Testis (tissue), 2 donors: ENCODE results near the gene PAPOLG.

ENCODE experiments used
- POLR2A ChIP-seq: fragments of 450-650 bp; IDR thresholded peaks from one replicate; pipeline ENCODE4 v1.6.1; 2017; ENCODE audit warnings: antibody characterized with exemption, mild to moderate bottlenecking, moderate library complexity
- TF ChIP-seq, protein P1 (sequence below), 3 experiments: fragments of 450-650 bp in 2 of 3; fragments of 200-600 bp in 1 of 3; sonication (generic) in 1 of 3; IDR thresholded peaks; one replicate each; pipeline ENCODE4 v1.5.1; 2016 to 2019; ENCODE audit warnings: antibody characterized with exemption in 3 of 3, mild to moderate bottlenecking in 2 of 3, moderate library complexity in 1 of 3

GRCh38 chr2:60766283-60766682, 10.2 kb downstream of the PAPOLG start:
- TF ChIP-seq POLR2A = no peak
- TF ChIP-seq, protein P1, sequence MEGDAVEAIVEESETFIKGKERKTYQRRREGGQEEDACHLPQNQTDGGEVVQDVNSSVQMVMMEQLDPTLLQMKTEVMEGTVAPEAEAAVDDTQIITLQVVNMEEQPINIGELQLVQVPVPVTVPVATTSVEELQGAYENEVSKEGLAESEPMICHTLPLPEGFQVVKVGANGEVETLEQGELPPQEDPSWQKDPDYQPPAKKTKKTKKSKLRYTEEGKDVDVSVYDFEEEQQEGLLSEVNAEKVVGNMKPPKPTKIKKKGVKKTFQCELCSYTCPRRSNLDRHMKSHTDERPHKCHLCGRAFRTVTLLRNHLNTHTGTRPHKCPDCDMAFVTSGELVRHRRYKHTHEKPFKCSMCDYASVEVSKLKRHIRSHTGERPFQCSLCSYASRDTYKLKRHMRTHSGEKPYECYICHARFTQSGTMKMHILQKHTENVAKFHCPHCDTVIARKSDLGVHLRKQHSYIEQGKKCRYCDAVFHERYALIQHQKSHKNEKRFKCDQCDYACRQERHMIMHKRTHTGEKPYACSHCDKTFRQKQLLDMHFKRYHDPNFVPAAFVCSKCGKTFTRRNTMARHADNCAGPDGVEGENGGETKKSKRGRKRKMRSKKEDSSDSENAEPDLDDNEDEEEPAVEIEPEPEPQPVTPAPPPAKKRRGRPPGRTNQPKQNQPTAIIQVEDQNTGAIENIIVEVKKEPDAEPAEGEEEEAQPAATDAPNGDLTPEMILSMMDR (IDR thresholded peaks at IDR 0.05) = no peak
